ENCODE data around the gene GMPR.
A peak's percentile ranks its signal among the peaks of the same experiment; 100 is the strongest.

The GMPR gene

GRCh38 chr6:16236009-16236501, 2.3 kb upstream of the GMPR start:
- no peak for TF ChIP-seq CTCF (IDR thresholded peaks at IDR 0.05; ENCODE audit: low read depth, low read length)
- H3K4me3 ChIP-seq (ENCODE audit: low read depth, low read length): peak overlapping the region; percentile 38

DNA sequence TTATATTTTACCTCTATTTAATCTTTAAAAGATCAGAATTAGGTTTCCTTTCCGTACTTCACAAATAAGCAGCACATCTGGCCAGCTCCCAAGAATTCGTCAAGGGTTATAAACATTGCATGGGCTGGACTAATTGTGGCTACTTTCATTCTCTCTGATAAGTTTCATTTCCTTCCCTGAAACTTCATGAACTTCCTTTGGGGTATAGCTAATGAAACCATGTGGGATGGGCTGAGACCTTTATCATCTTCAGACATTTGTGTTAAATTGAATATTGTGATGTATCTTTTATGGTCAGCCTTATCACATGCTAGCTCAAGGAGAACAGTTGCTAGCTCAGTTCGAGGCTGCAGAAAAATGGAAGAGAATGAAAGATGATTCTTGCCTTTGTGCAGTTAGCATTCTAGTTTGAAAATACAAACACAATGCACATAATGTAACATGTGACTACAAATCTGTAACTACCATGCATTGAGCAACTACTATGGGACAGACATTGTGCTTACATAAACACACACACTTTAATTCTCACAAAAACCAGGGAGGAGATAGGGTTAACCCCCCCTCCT, 1.7 kb upstream of the GMPR start:
- no peak for TF ChIP-seq CTCF (IDR thresholded peaks at IDR 0.05; ENCODE audit: low read depth, low read length)
- peak overlapping the region; percentile 38 for H3K4me3 ChIP-seq (ENCODE audit: low read depth, low read length)

- TF ChIP-seq CTCF (IDR thresholded peaks at IDR 0.05; ENCODE audit: low read depth, low read length): no peak
- peak overlapping the region; percentile 38; the same call in 1 of the 2 replicates for H3K4me3 ChIP-seq (ENCODE audit: low read depth, low read length)
Observed at GRCh38 chr6:16237242-16237641, 1.1 kb upstream of the GMPR start.

DNA sequence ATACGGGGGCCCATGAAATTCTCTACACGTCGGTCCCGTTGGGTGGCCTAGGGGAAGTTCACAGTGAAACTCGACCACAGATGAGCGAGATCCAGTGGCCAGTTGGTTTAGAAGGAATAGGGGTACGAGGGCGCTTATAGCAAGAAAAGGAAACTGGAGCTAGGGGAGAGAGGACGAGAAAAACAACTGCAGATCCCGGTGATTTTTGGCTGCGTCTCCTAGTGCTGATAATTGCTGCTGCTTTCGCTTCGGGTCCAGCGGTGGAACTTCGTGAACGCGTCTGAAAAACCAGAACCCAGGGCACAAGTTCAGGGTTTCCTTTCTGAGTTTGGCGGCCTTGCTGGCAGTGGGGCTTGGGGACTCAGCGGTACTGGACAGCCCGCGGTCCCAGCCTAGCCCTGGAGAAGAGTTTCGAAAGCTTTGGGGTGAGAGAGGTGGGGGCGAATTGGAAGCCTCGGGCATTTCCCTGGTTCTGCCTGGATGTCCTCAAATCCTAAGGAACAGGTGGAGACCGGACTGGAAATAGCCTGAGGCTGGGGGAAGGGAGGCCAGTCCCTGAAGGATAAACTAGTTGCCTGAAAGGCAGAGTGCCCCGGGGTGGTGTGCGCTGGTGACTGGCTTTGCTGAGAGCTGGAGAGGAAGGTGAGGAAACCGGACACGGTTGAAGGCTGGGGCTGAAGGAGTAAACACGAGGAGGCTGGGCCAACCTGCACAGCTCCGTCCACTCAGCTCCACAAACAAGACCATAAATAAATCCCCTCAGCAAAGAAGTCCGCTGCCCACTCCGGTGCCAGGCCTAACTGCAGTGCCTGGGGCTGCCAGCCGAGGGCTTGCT, 793 bp downstream of the GMPR start:
- H3K4me3 ChIP-seq (ENCODE audit: low read depth, low read length): peak overlapping the region; percentile 70
- no peak for TF ChIP-seq CTCF (IDR thresholded peaks at IDR 0.05; ENCODE audit: low read depth, low read length)

DNA sequence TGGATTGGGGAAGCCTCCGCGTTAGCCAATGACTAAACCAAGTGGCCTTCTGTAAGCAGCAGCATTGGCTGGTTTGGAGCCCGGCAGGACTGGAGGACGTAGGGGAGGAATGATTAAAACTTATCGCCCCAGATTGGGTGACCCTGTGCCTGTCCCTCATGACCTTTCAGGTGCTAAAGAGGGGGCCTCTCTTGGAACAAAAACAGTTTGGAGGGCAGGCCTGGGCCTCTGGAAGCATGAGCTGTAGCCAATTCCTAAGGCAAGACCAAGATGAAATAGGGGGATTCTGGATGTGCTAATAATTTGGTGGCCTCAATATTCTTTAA, 1.4 kb downstream of the GMPR start:
- H3K4me3 ChIP-seq (ENCODE audit: low read depth, low read length): no peak overlapping the region
- no peak for TF ChIP-seq CTCF (IDR thresholded peaks at IDR 0.05; ENCODE audit: low read depth, low read length)

- no peak overlapping the region for H3K4me3 ChIP-seq (ENCODE audit: low read depth, low read length)
- no peak for TF ChIP-seq CTCF (IDR thresholded peaks at IDR 0.05; ENCODE audit: low read depth, low read length)
Observed at GRCh38 chr6:16240589-16241320, 2.4 kb downstream of the GMPR start.

DNA sequence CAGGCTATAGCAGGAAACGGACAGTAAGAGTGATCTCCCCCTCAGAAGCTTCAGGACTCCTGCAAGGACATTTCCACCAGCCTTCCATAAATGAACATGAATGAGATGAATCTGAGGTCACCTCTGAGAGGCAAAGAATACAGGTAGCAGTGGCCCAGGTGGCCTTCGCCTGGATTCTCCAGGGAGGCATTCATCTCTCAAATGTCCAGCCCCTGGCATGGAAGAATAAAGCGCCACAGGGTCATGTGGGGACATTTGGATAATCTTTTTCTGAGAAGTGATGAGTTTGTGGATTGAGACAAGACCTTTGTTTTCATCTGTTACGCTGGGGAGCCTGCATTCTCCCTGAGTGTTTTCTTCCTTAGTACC, 2.9 kb downstream of the GMPR start:
- no peak overlapping the region for H3K4me3 ChIP-seq (ENCODE audit: low read depth, low read length)
- no peak for TF ChIP-seq CTCF (IDR thresholded peaks at IDR 0.05; ENCODE audit: low read depth, low read length)
